G401 (cell line): ENCODE measurements around the gene ANTXR2. TPM values are rescaled to one million over a fixed set of nuclear protein-coding genes. Genes with fewer than 3 reads are reported as not detected.

ENCODE experiments used
- DNase-seq: peaks from one replicate; pipeline ENCODE4 v3.0.0-alpha.2; 2015; ENCODE audit warnings: low spot score
- in situ Hi-C: cut with HindIII; loops from 2 replicates; pipeline ENCODE4 v1.10.0; 2016; ENCODE audit warnings: low sequenced_read_pairs, mixed read lengths
- total RNA-seq: library from RNA; depleted of rRNA; stranded (reverse); fragments of >200 nt; shearing (Covaris generic); gene quantifications from 2 replicates; pipeline ENCODE4 v1.2.3, GENCODE V29; 2014; rRNA removed

ANTXR2 gene
- total RNA-seq, 1 experiment from 2014 or later = 0.51 TPM

- no peak for DNase-seq
- in situ Hi-C loops = no loop called here
These were observed 216.8 kb downstream of the ANTXR2 start for GRCh38 chr4:79856196-79856595.

- no peak for DNase-seq
- in situ Hi-C loops = no loop called here
These were observed 218.1 kb downstream of the ANTXR2 start for GRCh38 chr4:79854856-79855502.

GRCh38 chr4:79852305-79852730 is 220.7 kb downstream of the ANTXR2 start:
- in situ Hi-C loops = no loop called here
- DNase-seq = no peak

GRCh38 chr4:79851625-79852304 is 221.3 kb downstream of the ANTXR2 start:
- in situ Hi-C loops = no loop called here
- DNase-seq = no peak

Other genes with a start within 250 kb of the ANTXR2 start
- gene PRDM8, start 124.3 kb upstream of the ANTXR2 start, total RNA-seq = 0.06 and 0.20 TPM in 2 replicates
- gene FGF5, start 193.4 kb upstream of the ANTXR2 start, total RNA-seq = 0.92 and 1.0 TPM in 2 replicates